Peyer's patch (tissue), 4 donors: ENCODE results near the gene TFPI. TPM values are rescaled to one million over a fixed set of nuclear protein-coding genes. Genes with fewer than 3 reads are reported as not detected.

ENCODE experiments used
- DNase-seq, 3 donors: peaks; one replicate each; pipeline ENCODE4 v3.0.0-alpha.2; 2017 to 2019
- H3K27ac ChIP-seq, 4 donors: fragments of 200-600 bp; sonication (generic); one replicate each; pipeline ENCODE4 v1.5.1; 2016 to 2019
- H3K27me3 ChIP-seq, 2 donors: fragments of 200-600 bp; sonication (generic); one replicate each; pipeline ENCODE4 v1.5.1; 2019
- H3K36me3 ChIP-seq, 3 donors: fragments of 200-600 bp; sonication (generic); one replicate each; pipeline ENCODE4 v1.5.1; 2016 to 2019
- H3K4me1 ChIP-seq, 4 donors: fragments of 200-600 bp; sonication (generic); one replicate each; pipeline ENCODE4 v1.5.1; 2016 to 2019
- H3K4me3 ChIP-seq, 4 donors: fragments of 200-600 bp; sonication (generic); 1 replicate in 3 of 4; 2 replicates in 1 of 4; pipeline ENCODE4 v1.5.1; 2016 to 2019; ENCODE audit warnings: mild to moderate bottlenecking in 1 of 4
- H3K9me3 ChIP-seq, 4 donors: fragments of 200-600 bp; sonication (generic); one replicate each; pipeline ENCODE4 v1.5.1; 2016 to 2019; ENCODE audit warnings: mild to moderate bottlenecking in 1 of 4
- POLR2A ChIP-seq, 2 donors: fragments of 450-650 bp; IDR thresholded peaks; one replicate each; pipeline ENCODE4 v1.5.1; 2017; ENCODE audit warnings: antibody characterized with exemption in 2 of 2, mild to moderate bottlenecking in 2 of 2, moderate library complexity in 2 of 2
- total RNA-seq, 4 donors: library from RNA; depleted of rRNA; stranded (reverse); fragments of >200 nt; gene quantifications; one replicate each; pipeline ENCODE4 v1.1.0, GENCODE V29; 2016
- TF ChIP-seq, protein P1 (sequence below), 6 experiments: fragments of 450-650 bp in 4 of 6; fragments of 200-600 bp in 2 of 6; sonication (generic) in 1 of 6; IDR thresholded peaks; one replicate each; pipeline ENCODE4 v1.5.1; 2017 to 2019; ENCODE audit warnings: antibody characterized with exemption in 6 of 6, mild to moderate bottlenecking in 3 of 6, moderate library complexity in 1 of 6

Gene TFPI
- total RNA-seq, 4 donors from 2014 or later: 69.9 to 91.4 (median 75.8) TPM

- no peak overlapping the region for H3K4me3 ChIP-seq
- no peaks in the 10 kb centered on the region for H3K9me3 ChIP-seq
- no peaks in the 10 kb centered on the region for H3K27me3 ChIP-seq
- no peak for TF ChIP-seq POLR2A (IDR thresholded peaks at IDR 0.05)
- TF ChIP-seq, protein P1, sequence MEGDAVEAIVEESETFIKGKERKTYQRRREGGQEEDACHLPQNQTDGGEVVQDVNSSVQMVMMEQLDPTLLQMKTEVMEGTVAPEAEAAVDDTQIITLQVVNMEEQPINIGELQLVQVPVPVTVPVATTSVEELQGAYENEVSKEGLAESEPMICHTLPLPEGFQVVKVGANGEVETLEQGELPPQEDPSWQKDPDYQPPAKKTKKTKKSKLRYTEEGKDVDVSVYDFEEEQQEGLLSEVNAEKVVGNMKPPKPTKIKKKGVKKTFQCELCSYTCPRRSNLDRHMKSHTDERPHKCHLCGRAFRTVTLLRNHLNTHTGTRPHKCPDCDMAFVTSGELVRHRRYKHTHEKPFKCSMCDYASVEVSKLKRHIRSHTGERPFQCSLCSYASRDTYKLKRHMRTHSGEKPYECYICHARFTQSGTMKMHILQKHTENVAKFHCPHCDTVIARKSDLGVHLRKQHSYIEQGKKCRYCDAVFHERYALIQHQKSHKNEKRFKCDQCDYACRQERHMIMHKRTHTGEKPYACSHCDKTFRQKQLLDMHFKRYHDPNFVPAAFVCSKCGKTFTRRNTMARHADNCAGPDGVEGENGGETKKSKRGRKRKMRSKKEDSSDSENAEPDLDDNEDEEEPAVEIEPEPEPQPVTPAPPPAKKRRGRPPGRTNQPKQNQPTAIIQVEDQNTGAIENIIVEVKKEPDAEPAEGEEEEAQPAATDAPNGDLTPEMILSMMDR (IDR thresholded peaks at IDR 0.05): no peak
- no peak overlapping the region for H3K27ac ChIP-seq
- no peak for DNase-seq
- H3K36me3 ChIP-seq: no peaks in the 10 kb centered on the region
- no peaks in the 10 kb centered on the region for H3K4me1 ChIP-seq
These were observed 24.8 kb downstream of the TFPI start for GRCh38 chr2:187529248-187529976.

- Histone ChIP-seq H3K27ac (no peak overlapping the region), H3K4me3 (no peak overlapping the region), H3K4me1 (no peaks in the 10 kb centered on the region), H3K27me3 (no peaks in the 10 kb centered on the region), H3K36me3 (no peaks in the 10 kb centered on the region), H3K9me3 (no peaks in the 10 kb centered on the region)
- no peak for TF ChIP-seq POLR2A (IDR thresholded peaks at IDR 0.05)
- TF ChIP-seq, protein P1 (IDR thresholded peaks at IDR 0.05): no peak
- no peak for DNase-seq
These were observed 26.2 kb downstream of the TFPI start for GRCh38 chr2:187528042-187528441.

GRCh38 chr2:187527262-187527661 is 27.0 kb downstream of the TFPI start:
- no peak overlapping the region for H3K27ac ChIP-seq
- no peak for TF ChIP-seq POLR2A (IDR thresholded peaks at IDR 0.05)
- TF ChIP-seq, protein P1 (IDR thresholded peaks at IDR 0.05): no peak
- H3K27me3 ChIP-seq: no peaks in the 10 kb centered on the region
- H3K9me3 ChIP-seq: no peaks in the 10 kb centered on the region
- no peak overlapping the region for H3K4me3 ChIP-seq
- no peaks in the 10 kb centered on the region for H3K36me3 ChIP-seq
- no peak for DNase-seq
- H3K4me1 ChIP-seq: no peaks in the 10 kb centered on the region

GRCh38 chr2:187526792-187527191 is 27.4 kb downstream of the TFPI start:
- TF ChIP-seq, protein P1 (IDR thresholded peaks at IDR 0.05): no peak
- no peak for TF ChIP-seq POLR2A (IDR thresholded peaks at IDR 0.05)
- H3K4me3 ChIP-seq: no peak overlapping the region

DNA sequence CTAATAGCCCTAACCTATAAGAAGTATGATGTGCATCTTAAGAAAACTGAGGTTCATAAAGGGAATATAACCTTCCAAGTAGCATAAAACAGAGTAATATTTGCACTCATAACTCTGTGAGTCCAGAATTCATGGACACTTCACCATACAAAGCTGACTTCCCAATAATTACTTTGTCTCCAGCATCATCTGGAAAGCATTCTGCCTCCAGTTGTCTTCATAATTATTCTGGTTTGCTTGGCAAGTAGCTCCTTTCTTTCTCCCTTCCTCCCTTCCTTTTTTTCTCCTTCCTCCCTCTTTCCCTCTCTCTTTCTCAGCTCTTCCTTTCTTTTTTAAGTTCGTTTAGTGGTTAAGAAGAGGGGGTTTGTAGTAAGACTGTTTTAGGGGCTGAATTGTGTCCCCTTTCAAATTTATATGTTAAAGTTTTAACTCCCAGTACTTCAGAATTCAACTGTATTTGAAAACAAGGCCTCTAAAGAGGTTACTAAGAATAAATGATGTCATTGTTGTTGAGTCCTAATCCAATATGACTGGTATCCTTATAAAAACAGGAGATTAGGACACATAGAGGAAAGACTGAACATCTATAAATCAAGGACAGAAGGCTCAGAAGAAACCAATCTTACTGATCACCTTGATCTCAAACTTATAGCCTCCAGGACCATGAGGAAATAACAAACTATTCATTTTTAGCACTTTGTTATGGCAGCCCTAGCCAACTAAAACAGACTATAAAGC is 28.9 kb downstream of the TFPI start:
- no peaks in the 10 kb centered on the region for H3K4me1 ChIP-seq
- H3K36me3 ChIP-seq: no peaks in the 10 kb centered on the region
- H3K27me3 ChIP-seq: no peaks in the 10 kb centered on the region
- H3K4me3 ChIP-seq: no peak overlapping the region
- TF ChIP-seq, protein P1 (IDR thresholded peaks at IDR 0.05): no peak
- no peak for TF ChIP-seq POLR2A (IDR thresholded peaks at IDR 0.05)
- H3K9me3 ChIP-seq: no peaks in the 10 kb centered on the region
- H3K27ac ChIP-seq: no peak overlapping the region
- no peak for DNase-seq

More at GRCh38 chr2:187526792-187527191, 27.4 kb downstream of the TFPI start:
- Histone ChIP-seq H3K4me1 (no peaks in the 10 kb centered on the region), H3K36me3 (no peaks in the 10 kb centered on the region), H3K9me3 (no peaks in the 10 kb centered on the region), H3K27ac (no peak overlapping the region), H3K27me3 (no peaks in the 10 kb centered on the region)
- no peak for DNase-seq
